ENCODE measurements around the gene CST9. TPM values are rescaled to one million over a fixed set of nuclear protein-coding genes. Genes with fewer than 3 reads are reported as not detected.

Gene CST9, protein sequence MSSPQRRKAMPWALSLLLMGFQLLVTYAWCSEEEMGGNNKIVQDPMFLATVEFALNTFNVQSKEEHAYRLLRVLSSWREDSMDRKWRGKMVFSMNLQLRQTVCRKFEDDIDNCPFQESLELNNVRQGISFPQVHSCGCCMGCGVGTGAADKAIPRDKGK
- not detected for total RNA-seq

DNA sequence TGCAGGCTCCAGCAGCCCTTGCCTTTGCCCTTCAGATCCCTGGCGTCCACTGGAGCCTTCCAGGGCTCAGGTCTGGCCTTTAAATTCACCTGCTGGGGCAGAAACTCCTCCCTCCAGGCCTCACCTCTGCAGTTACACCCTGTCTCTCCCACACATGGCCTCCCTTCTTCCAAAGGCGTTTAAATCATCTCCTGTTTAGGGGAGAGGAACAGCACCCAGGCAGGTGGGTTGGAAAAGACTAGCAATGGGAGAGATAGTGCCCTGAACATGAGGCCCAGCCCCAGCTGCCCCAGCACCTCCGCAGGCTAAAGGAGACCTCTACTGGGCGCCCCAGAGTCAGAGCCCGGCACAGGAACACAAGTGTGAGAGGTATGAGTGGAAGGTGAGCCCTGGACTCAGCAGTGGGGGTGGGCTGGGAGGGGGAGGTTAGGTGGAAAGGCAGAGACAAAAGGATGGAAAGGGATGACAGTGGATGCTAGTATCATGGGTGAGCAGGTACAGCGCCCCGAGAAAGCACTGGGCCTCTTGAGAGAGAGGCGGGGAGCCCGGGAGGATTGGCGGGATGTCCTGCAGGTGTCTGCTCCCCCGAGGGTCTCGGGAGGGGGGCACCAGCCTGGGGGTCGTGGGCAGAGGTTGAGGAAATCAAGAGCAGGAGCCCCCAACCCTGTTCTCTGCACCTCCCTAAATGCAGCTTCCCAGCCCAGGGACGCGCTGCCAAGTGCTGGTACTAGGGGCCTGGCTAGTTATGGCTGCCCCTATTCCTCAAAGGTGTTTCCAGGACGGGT, at the start of gene CST9:
Gene CST9, minus strand, starts transcription at position 51 of the 785 bp plus-strand sequence. CDS start 53 bp downstream, outside the sequence.
- peaks cover 4% of the 10 kb centered on the region for H3K4me1 Mint-ChIP-seq
- DNase-seq: no peak
- H3K4me3 Mint-ChIP-seq: no peak within 1 kb of the TSS
- ChIA-PET POLR2A (interaction anchor here (1.5 kb wide), 1 partner anchor 256 kb away, joined by 4 read pairs; no protein-coding TSS in a partner anchor), CTCF (interaction anchor here (0.8 to 2.2 kb wide), 6 partner anchors 159 to 256 kb away, joined by 3 to 11 read pairs (median 6); partner anchors contain the start of gene NXT1)
- H3K9me3 Mint-ChIP-seq: no peaks in the 10 kb centered on the region
- no peaks in the 10 kb centered on the region for H3K27me3 Mint-ChIP-seq
- H3K27ac Mint-ChIP-seq: no peak within 1 kb of the TSS
- H3K36me3 Mint-ChIP-seq (ENCODE audit: low read depth): no peaks in the 10 kb centered on the region

DNA sequence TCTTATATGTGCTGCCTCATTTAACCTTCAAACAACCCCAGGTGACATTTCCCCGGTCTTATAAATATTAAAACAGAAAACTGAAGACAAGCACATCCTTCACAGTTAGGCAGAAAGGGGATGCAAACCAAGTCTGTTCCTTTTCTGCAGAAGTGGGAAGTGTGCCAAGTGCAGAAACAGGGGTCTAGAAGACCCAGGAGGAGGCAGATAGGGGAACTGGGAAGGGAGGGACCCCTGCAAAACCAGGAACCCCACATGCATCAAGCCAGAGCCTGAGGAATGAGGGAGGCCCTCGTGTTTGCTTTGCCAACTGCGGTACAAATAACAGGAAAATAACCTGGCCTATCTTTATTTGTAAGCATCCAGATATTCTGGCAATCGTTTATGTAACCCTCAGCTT, 49.0 kb upstream of the CST9 start:
- no peak for DNase-seq
- Mint-ChIP-seq H3K9me3 (no peaks in the 10 kb centered on the region), H3K4me1 (no peaks in the 10 kb centered on the region), H3K27ac (no peak overlapping the region), H3K27me3 (peaks cover 8% of the 10 kb centered on the region), H3K36me3 (ENCODE audit: low read depth) (no peaks in the 10 kb centered on the region), H3K4me3 (no peak overlapping the region)
- CTCF ChIA-PET: no interaction called here
- POLR2A ChIA-PET: no interaction called here

DNA sequence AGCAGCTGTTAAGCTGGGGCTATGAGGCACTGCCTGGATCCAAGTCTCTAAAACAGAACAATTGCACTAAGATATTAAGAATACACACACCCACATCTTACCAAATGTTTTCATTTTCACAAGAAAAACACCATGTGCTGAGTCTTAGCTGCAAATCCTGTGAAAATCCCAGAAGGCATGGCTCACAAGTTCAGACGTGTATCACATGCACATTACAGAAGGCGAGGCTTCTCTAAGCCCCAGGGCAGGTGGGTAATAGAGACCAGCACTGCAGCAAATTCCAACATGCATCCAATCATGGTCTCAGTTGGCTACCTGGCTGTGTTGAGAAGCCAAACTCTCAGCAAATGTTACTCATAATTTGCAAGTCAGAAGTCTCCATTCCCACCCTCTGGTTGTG, 48.3 kb upstream of the CST9 start:
- H3K9me3 Mint-ChIP-seq: no peaks in the 10 kb centered on the region
- H3K27me3 Mint-ChIP-seq: peaks cover 8% of the 10 kb centered on the region
- ChIA-PET CTCF (no interaction called here), POLR2A (no interaction called here)
- H3K4me1 Mint-ChIP-seq: no peaks in the 10 kb centered on the region
- H3K27ac Mint-ChIP-seq: no peak overlapping the region
- DNase-seq: no peak
- H3K36me3 Mint-ChIP-seq (ENCODE audit: low read depth): no peaks in the 10 kb centered on the region
- no peak overlapping the region for H3K4me3 Mint-ChIP-seq

DNA sequence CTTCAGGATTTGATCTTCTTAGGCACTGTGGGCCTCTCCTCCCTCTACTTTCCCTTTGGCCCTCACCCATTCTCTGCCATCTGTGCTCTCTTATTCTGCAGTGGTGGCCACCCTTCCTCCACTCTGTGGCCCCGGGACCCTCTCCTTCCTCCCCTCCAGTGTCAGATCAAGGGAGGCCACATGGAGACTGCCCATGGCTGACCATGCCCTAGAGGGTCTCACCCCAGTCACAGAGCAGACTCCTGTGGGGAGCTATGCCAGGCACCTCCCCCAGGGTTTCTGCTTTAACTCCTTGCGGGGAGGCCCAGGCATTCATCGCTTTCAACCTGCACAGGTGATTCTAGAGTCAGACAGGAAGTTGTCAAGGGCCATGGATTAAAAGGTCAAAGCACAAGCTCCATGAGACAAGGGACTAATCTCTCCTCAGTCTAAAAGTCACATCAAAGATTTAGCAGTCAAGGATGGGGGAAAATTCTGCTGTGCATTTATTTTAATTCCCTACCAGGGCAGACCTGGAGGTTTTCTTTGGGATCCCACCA, 47.8 kb upstream of the CST9 start:
- Mint-ChIP-seq H3K4me1 (no peaks in the 10 kb centered on the region), H3K27me3 (peaks cover 8% of the 10 kb centered on the region), H3K4me3 (no peak overlapping the region), H3K27ac (no peak overlapping the region), H3K9me3 (no peaks in the 10 kb centered on the region), H3K36me3 (ENCODE audit: low read depth) (no peaks in the 10 kb centered on the region)
- DNase-seq: no peak
- ChIA-PET CTCF (no interaction called here), POLR2A (no interaction called here)

DNA sequence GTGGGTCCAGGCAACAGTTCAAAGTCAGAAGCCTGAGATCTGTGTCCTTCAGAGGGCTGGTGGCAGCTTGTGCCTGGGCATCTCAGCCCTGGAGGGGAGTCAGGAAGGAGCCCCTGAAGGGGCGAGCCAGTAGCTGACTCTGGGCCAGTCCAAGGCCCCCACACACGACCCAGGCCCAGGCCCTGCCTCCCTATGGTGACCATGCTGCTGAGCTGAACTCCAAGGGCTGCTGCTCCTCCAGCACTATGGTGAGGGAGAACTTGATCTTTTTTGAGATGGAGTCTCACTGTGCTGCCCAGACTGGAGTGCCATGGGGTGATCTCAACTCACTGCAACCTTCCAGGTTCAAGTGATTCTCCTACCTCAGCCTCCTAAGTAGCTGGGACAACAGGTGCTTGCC, 47.2 kb upstream of the CST9 start:
- no peak for DNase-seq
- Mint-ChIP-seq H3K36me3 (ENCODE audit: low read depth) (no peaks in the 10 kb centered on the region), H3K4me1 (no peaks in the 10 kb centered on the region), H3K9me3 (no peaks in the 10 kb centered on the region), H3K4me3 (no peak overlapping the region), H3K27ac (no peak overlapping the region), H3K27me3 (peaks cover 8% of the 10 kb centered on the region)
- POLR2A ChIA-PET: no interaction called here
- CTCF ChIA-PET: no interaction called here

DNA sequence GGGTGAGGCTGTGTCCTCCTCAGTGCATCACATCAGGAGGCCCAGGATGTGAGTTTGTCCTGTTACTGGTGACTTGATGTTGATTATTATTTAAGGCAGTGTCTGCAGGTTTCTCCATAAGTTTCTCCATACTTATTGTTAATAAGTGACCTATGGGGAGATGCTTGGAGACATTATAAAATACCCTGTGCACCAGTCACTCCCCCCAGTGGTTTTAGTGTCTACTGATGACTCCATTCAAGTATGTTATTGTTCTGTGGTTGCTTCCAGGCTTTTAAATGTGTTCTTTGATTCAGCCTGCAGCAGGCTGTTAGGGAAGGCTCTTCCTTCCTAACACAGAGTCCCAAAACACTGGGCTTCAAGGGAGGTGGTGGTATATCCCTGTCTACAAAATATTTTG, 46.7 kb upstream of the CST9 start:
- peaks cover 8% of the 10 kb centered on the region for H3K27me3 Mint-ChIP-seq

DNA sequence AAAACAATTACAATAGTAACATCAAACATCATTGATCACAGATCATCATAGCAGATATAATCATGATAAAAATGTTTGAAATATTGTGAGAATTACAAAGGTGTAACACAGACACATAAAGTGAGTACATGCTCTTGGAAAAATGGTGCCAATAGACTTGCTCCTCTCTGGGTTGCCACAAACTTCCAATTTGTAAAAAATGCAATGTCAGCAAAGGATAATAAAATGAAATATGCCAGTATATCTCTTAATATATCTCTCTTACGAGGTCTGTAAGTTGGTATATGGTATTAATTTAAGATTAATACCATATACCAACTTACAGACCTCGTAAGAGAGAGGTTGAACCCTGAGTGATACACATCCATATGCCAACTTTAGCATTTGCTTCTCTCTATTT, 45.4 kb upstream of the CST9 start:
- POLR2A ChIA-PET: no interaction called here
- peaks cover 8% of the 10 kb centered on the region for H3K27me3 Mint-ChIP-seq
- CTCF ChIA-PET: no interaction called here
- no peaks in the 10 kb centered on the region for H3K9me3 Mint-ChIP-seq
- no peaks in the 10 kb centered on the region for H3K4me1 Mint-ChIP-seq
- no peak overlapping the region for H3K4me3 Mint-ChIP-seq
- no peak overlapping the region for H3K27ac Mint-ChIP-seq
- DNase-seq: no peak
- H3K36me3 Mint-ChIP-seq (ENCODE audit: low read depth): no peaks in the 10 kb centered on the region

More for the DNA sequence above, 46.7 kb upstream of the CST9 start:
- H3K4me3 Mint-ChIP-seq: no peak overlapping the region
- H3K4me1 Mint-ChIP-seq: no peaks in the 10 kb centered on the region
- no peak overlapping the region for H3K27ac Mint-ChIP-seq
- ChIA-PET CTCF (no interaction called here), POLR2A (no interaction called here)
- DNase-seq: no peak
- H3K36me3 Mint-ChIP-seq (ENCODE audit: low read depth): no peaks in the 10 kb centered on the region
- H3K9me3 Mint-ChIP-seq: no peaks in the 10 kb centered on the region

DNA sequence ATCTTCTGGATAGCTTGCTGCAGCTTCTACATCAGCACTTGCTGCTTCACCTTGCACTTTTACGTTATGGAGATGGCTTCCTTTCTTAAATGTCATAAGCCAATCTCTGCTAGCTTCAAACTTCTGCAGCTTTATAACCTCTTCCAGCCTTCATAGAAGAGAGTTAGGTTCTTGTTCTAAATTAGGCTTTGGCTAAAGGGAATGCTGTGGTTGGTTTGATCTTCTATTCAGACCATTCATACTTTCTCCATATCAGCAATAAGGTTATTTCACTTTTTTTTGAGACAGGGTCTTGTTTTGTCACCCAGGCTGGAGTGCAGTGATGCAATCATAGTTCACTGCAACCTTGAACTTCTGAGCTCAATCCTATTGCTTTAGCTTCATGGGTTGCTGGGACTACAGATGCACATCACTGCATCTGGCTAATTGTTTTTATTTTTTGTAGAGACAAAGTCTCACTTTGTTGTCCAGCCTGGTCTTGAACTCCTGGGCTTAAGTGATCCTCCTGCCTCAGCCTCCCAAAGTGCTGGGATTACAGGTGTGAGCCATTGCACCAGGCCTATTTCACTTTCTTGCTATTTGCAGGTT, 44.2 kb upstream of the CST9 start:
- DNase-seq: no peak
- Mint-ChIP-seq H3K27ac (no peak overlapping the region), H3K36me3 (ENCODE audit: low read depth) (no peaks in the 10 kb centered on the region), H3K9me3 (no peaks in the 10 kb centered on the region), H3K4me1 (no peaks in the 10 kb centered on the region), H3K27me3 (peaks cover 4% of the 10 kb centered on the region), H3K4me3 (no peak overlapping the region)
- CTCF ChIA-PET: no interaction called here
- POLR2A ChIA-PET: no interaction called here

DNA sequence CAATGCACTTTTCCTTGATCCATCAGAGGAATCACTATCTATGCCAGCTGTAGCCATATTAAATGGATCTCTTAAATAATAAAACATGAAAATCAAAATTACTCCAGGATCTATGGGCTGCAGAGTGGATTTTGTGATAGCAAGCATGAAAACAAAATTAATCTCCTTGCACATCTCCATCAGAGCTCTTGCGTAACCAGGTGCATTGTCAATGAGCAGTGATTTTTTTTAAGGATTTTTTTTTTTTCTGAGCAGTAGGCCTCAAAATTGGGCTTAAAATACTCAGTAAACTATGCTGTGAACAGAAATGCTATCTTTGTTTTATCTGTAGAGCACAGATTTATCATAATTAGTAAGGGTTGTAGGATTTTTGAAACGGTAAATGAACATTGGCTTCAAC, 43.5 kb upstream of the CST9 start:
- POLR2A ChIA-PET: no interaction called here
- no peaks in the 10 kb centered on the region for H3K9me3 Mint-ChIP-seq
- H3K27ac Mint-ChIP-seq: no peak overlapping the region
- CTCF ChIA-PET: interaction anchor here (0.9 kb wide), 1 partner anchor 19 kb away, joined by 3 read pairs; no protein-coding TSS in a partner anchor
- H3K4me1 Mint-ChIP-seq: no peaks in the 10 kb centered on the region
- H3K4me3 Mint-ChIP-seq: no peak overlapping the region
- no peak for DNase-seq
- H3K36me3 Mint-ChIP-seq (ENCODE audit: low read depth): no peaks in the 10 kb centered on the region
- peaks cover 1% of the 10 kb centered on the region for H3K27me3 Mint-ChIP-seq

DNA sequence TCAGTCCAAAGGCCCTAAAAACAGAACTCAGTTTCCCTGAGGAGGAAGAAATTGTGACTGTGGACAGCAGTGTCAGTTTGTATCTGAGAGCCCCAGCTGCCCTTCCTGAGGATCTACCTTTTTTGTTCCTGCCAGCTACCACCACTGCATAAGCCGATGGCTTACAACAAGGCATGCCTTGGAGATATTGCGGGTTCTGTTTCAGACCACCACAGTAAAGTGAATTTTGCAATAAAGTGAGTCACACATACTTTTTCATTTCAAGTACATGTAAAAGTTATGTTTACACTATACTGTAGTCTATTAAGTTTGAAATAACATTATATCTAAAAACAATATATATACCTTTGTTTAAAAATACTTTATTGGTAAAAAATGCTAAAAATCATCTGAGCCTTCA, 41.6 kb upstream of the CST9 start:
- Mint-ChIP-seq H3K27me3 (peaks cover 1% of the 10 kb centered on the region), H3K27ac (no peak overlapping the region), H3K36me3 (ENCODE audit: low read depth) (no peaks in the 10 kb centered on the region), H3K9me3 (no peaks in the 10 kb centered on the region), H3K4me3 (no peak overlapping the region), H3K4me1 (no peaks in the 10 kb centered on the region)
- no peak for DNase-seq
- ChIA-PET CTCF (no interaction called here), POLR2A (no interaction called here)

DNA sequence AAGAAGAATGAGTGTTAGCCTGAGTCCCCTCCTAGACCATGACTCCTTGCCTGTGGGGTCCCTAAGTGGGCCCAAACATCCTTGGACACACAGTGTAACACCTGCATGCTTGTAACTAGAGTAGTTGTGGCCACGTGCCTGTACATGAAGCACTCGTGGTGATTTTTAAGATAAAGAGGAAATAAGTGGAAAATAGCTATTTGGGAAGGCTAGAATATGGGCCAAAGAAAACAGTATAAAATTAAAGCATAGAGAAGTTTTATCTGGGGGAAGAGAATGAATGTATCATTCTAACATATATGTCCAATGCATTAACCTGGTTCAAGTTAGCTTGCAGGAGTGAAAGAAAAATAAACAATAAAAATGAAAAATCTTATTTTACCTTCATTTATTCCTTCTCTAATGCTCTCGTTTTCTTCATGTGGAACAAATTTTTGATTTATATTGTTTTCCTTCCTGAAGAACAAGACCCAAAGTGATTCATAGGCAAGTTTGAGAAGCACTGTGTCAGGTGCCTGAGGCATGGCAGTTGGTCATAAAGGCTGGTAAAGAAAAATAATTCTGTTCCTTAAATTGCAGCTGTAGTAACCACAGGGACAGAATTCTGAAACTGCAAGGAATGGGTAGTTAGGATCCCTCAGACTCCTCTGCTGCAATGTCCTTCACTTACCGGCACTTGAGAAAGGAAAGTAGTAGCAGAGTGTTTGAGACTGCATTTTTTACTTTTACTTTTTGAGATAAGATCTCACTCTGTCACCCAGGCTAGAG, 40.6 kb upstream of the CST9 start:
- Mint-ChIP-seq H3K27me3 (peaks cover 1% of the 10 kb centered on the region), H3K9me3 (no peaks in the 10 kb centered on the region), H3K27ac (no peak overlapping the region), H3K36me3 (ENCODE audit: low read depth) (no peaks in the 10 kb centered on the region), H3K4me1 (no peaks in the 10 kb centered on the region), H3K4me3 (no peak overlapping the region)
- ChIA-PET POLR2A (no interaction called here), CTCF (no interaction called here)
- no peak for DNase-seq

DNA sequence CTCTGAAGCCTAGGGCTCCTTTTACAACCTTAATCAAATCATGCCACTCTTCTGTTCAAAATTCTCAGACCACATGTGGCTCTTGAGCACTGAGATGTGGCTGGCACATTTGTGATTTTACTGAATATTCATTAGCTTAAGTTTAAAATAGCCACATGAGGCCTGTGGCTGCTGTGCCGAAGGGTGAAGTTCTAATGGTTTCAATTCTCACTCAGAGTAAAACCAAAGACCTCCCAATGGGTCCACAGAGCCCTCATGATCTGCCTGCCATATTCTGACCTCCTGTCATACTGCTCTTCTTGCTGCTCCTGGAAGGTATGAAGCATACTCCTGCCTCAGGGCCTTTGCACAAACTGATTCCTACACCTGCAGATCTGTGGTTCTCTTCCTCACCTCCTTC, 39.9 kb upstream of the CST9 start:
- Mint-ChIP-seq H3K4me3 (no peak overlapping the region), H3K27me3 (peaks cover 1% of the 10 kb centered on the region), H3K4me1 (no peaks in the 10 kb centered on the region), H3K27ac (no peak overlapping the region), H3K36me3 (ENCODE audit: low read depth) (no peaks in the 10 kb centered on the region), H3K9me3 (no peaks in the 10 kb centered on the region)
- ChIA-PET POLR2A (no interaction called here), CTCF (no interaction called here)
- no peak for DNase-seq

DNA sequence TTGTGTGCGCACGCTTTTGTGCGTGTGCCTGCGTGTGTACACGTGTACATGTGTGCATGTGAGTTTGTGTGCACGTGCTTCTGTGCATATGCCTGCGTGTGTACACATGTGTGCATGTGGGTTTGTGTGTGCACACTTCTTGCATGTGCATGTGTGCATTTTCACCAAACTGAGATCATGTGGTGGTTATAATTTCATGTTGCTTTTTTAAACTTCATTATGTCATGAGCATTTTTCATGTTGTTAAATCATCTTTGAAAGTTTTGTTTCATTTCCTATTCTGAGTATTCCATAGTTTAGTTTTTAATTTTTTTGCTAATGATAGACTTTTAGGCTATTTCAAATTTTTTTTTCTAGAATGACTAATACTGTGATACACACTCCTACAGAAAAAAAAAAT, 38.4 kb upstream of the CST9 start:
- Mint-ChIP-seq H3K4me3 (no peak overlapping the region), H3K4me1 (no peaks in the 10 kb centered on the region), H3K36me3 (ENCODE audit: low read depth) (no peaks in the 10 kb centered on the region), H3K27me3 (peaks cover 4% of the 10 kb centered on the region), H3K9me3 (no peaks in the 10 kb centered on the region), H3K27ac (no peak overlapping the region)
- POLR2A ChIA-PET: no interaction called here
- CTCF ChIA-PET: no interaction called here
- DNase-seq: no peak

Measured in activated CD4-positive, alpha-beta memory T cell treated with anti-CD3 and anti-CD28 coated beads, Interleukin-2, amount 10 ng/mL, durations not matched to agents 7 days and 5 days (primary cell).